Stimulated activated CD4-positive, alpha-beta T cell treated with anti-CD3 and anti-CD28 coated beads, Interleukin-4, amount 100 ng/mL, for 4 hours (primary cell): ENCODE results near the gene MAPK1IP1L.
A peak's percentile ranks its signal among the peaks of the same experiment; 100 is the strongest.

Experiments
- DNase-seq, 2 experiments: peaks; one replicate each; pipeline ENCODE4 v3.0.0-alpha.2; 2020

MAPK1IP1L gene

GRCh38 chr14:55098561-55098898 lies 47.1 kb downstream of the MAPK1IP1L start:
- no peak for DNase-seq

- DNase-seq: no peak
These were observed 48.3 kb downstream of the MAPK1IP1L start for GRCh38 chr14:55099756-55100155.

- DNase-seq: no peak
These were observed 50.3 kb downstream of the MAPK1IP1L start for GRCh38 chr14:55101698-55102097.

- DNase-seq: peak in 1 of 2 experiments; percentile 24
These were observed 50.7 kb downstream of the MAPK1IP1L start for GRCh38 chr14:55102141-55102621.

- peak; percentile 12 to 43 for DNase-seq
These were observed 51.7 kb downstream of the MAPK1IP1L start for GRCh38 chr14:55103005-55103640.

GRCh38 chr14:55103971-55104954 lies 52.8 kb downstream of the MAPK1IP1L start:
- no peak for DNase-seq

- no peak for DNase-seq
These were observed 54.5 kb downstream of the MAPK1IP1L start for GRCh38 chr14:55105991-55106390.

- peak; percentile 7 to 30 for DNase-seq
These were observed 56.5 kb downstream of the MAPK1IP1L start for GRCh38 chr14:55107766-55108554.

GRCh38 chr14:55109836-55110235 lies 58.4 kb downstream of the MAPK1IP1L start:
- DNase-seq: no peak

- no peak for DNase-seq
These were observed 59.8 kb downstream of the MAPK1IP1L start for GRCh38 chr14:55111122-55111708.

- no peak for DNase-seq
These were observed 63.3 kb downstream of the MAPK1IP1L start for GRCh38 chr14:55114720-55115119.

GRCh38 chr14:55115460-55115859 lies 64.0 kb downstream of the MAPK1IP1L start:
- DNase-seq: no peak

- DNase-seq: no peak
These were observed 64.4 kb downstream of the MAPK1IP1L start for GRCh38 chr14:55115861-55116245.

GRCh38 chr14:55116246-55117030 lies 65.0 kb downstream of the MAPK1IP1L start:
- DNase-seq: no peak

- DNase-seq: no peak
These were observed 66.5 kb downstream of the MAPK1IP1L start for GRCh38 chr14:55117803-55118441.

- DNase-seq: no peak
These were observed 67.3 kb downstream of the MAPK1IP1L start for GRCh38 chr14:55118761-55119160.
